A549 (cell line): ENCODE results near the gene SLX9. TPM values are rescaled to one million over a fixed set of nuclear protein-coding genes. Genes with fewer than 3 reads are reported as not detected.
A peak's percentile ranks its signal among the peaks of the same experiment; 100 is the strongest.

Experiments
- ATAC-seq, 2 experiments: fragments of 200-7000 bp in 1 of 2; fragments of >200 bp in 1 of 2; cut with Nextera tagmentation in 1 of 2; cut with Tn5 transposase in 1 of 2; 3 replicates each; pipeline versions ENCODE4 v1.8.0 to v1.9.1; 2018 to 2020; ENCODE audit warnings: mild to moderate bottlenecking in 1 of 2, moderate library complexity in 1 of 2
- CTCF ChIA-PET: fragments of 300-600 bp; sonication (Branson Sonifier 250); formaldehyde crosslinking; extraction: SDS; loops from one replicate; lab custom pipeline; 2021; ENCODE audit warnings: antibody characterized with exemption, inconsistent platforms; lab: Yijun Ruan, JAX
- POLR2A ChIA-PET: fragments of 350-600 bp; formaldehyde crosslinking; extraction: SDS; loops from one replicate; lab custom pipeline; 2021; ENCODE audit warnings: antibody characterized with exemption, inconsistent platforms; lab: Yijun Ruan, JAX
- DNase-seq, 2 experiments: peaks; one replicate each; pipeline versions ENCODE4 v3.0.0 to v3.0.0-alpha.2; 2011 to 2016; ENCODE audit warnings: low read depth in 1 of 2, low spot score in 1 of 2
- FAIRE-seq: peaks from 2 replicates; lab custom pipeline; 2011; peaks lifted over from hg19 to GRCh38; lab: Jason Lieb, UNC
- H3K27ac ChIP-seq, 2 experiments: fragments of >200 bp; sonication (Bioruptor Twin); formaldehyde crosslinking; 3 replicates each; pipeline ENCODE4 v1.5.1; 2016 to 2017
- H3K4me1 ChIP-seq: fragments of >200 bp; sonication (Bioruptor Twin); formaldehyde crosslinking; 3 replicates; pipeline ENCODE4 v1.6.1; 2016
- H3K4me2 ChIP-seq: fragments of >200 bp; sonication (Bioruptor Twin); formaldehyde crosslinking; 3 replicates; pipeline ENCODE4 v1.6.1; 2016
- H3K4me3 ChIP-seq: fragments of >200 bp; sonication (Bioruptor Twin); formaldehyde crosslinking; 3 replicates; pipeline ENCODE4 v1.5.1; 2016
- H3K9me3 ChIP-seq: fragments of >200 bp; sonication (Bioruptor Twin); formaldehyde crosslinking; 3 replicates; pipeline ENCODE4 v1.6.1; 2016
- ATOH8 ChIP-seq: fragments of 250-450 bp; sonication (Bioruptor Pico); IDR thresholded peaks from 2 replicates; pipeline ENCODE4 v1.5.0; 2020; ENCODE audit warnings: low read depth, mild to moderate bottlenecking, moderate library complexity
- BCL3 ChIP-seq: fragments of >200 bp; sonication (Bioruptor Twin); formaldehyde crosslinking; IDR thresholded peaks from 3 replicates; pipeline ENCODE4 v1.6.1; 2016
- BHLHE40 ChIP-seq: IDR thresholded peaks from 2 replicates; pipeline ENCODE4 v1.6.1; 2012; ENCODE audit warnings: low read depth, low read length, inconsistent platforms
- CBX2 ChIP-seq: fragments of 200-600 bp; sonication (generic); IDR thresholded peaks from 2 replicates; pipeline ENCODE4 v1.6.1; 2016; ENCODE audit warnings: low read depth, mild to moderate bottlenecking, borderline replicate concordance
- EP300 ChIP-seq, 2 experiments: fragments of >200 bp; sonication (Bioruptor Twin); formaldehyde crosslinking; IDR thresholded peaks; 2 replicates in 1 of 2; 3 replicates in 1 of 2; pipeline ENCODE4 v1.6.1; 2016 to 2017
- FOSL2 ChIP-seq, 2 experiments: fragments of 450-650 bp in 1 of 2; fragments of >200 bp in 1 of 2; sonication (Bioruptor Twin) in 1 of 2; formaldehyde crosslinking; IDR thresholded peaks; 2 replicates each; pipeline versions ENCODE4 v1.5.0 to v1.6.1; 2016 to 2020; ENCODE audit warnings: mild to moderate bottlenecking in 1 of 2, moderate library complexity in 1 of 2
- FOXS1 ChIP-seq: fragments of 250-450 bp; sonication (Bioruptor Pico); IDR thresholded peaks from 2 replicates; pipeline ENCODE4 v1.5.0; 2020; ENCODE audit warnings: mild to moderate bottlenecking, moderate library complexity
- GATA3 ChIP-seq: IDR thresholded peaks from 2 replicates; pipeline ENCODE4 v1.6.1; 2012; ENCODE audit warnings: borderline replicate concordance
- HEYL ChIP-seq: fragments of 250-450 bp; sonication (Bioruptor Pico); IDR thresholded peaks from 2 replicates; pipeline ENCODE4 v1.8.0; 2021; ENCODE audit warnings: mild to moderate bottlenecking, moderate library complexity
- JUN ChIP-seq, 2 experiments: fragments of >200 bp; sonication (Bioruptor Twin); formaldehyde crosslinking; IDR thresholded peaks; 2 replicates in 1 of 2; 3 replicates in 1 of 2; pipeline ENCODE4 v1.6.1; 2016 to 2017
- KDM5A ChIP-seq: fragments of 200-600 bp; sonication (generic); IDR thresholded peaks from 2 replicates; pipeline ENCODE4 v1.6.1; 2016; ENCODE audit warnings: antibody characterized with exemption, mild to moderate bottlenecking
- MAZ ChIP-seq: fragments of 150-350 bp; IDR thresholded peaks from 2 replicates; pipeline ENCODE4 v1.6.1; 2014; ENCODE audit warnings: antibody characterized with exemption, low read depth, low read length, borderline replicate concordance
- NFE2L2 ChIP-seq: fragments of 150-350 bp; conservative IDR thresholded peaks from 2 replicates; pipeline ENCODE4 v1.6.1; 2014; ENCODE audit warnings: low read length
- NPAS2 ChIP-seq: fragments of 250-450 bp; sonication (Bioruptor Pico); IDR thresholded peaks from 2 replicates; pipeline ENCODE4 v1.8.0; 2022; ENCODE audit warnings: mild to moderate bottlenecking, moderate library complexity, borderline replicate concordance
- PBX3 ChIP-seq: IDR thresholded peaks from 2 replicates; pipeline ENCODE4 v1.6.1; 2012
- PHF8 ChIP-seq: fragments of 200-600 bp; sonication (generic); IDR thresholded peaks from 2 replicates; pipeline ENCODE4 v1.6.1; 2016; ENCODE audit warnings: low read depth, mild to moderate bottlenecking, antibody characterized with exemption, moderate library complexity, borderline replicate concordance
- POLR2A ChIP-seq: IDR thresholded peaks from 2 replicates; pipeline ENCODE4 v1.6.1; 2012; ENCODE audit warnings: mild to moderate bottlenecking, low read length
- POLR2AphosphoS2 ChIP-seq: conservative IDR thresholded peaks from 2 replicates; pipeline ENCODE4 v1.6.1; 2012; ENCODE audit warnings: low read length, improper control_type of control experiment, inconsistent platforms
- RAD21 ChIP-seq, 2 experiments: fragments of >200 bp in 1 of 2; sonication (Bioruptor Twin) in 1 of 2; formaldehyde crosslinking in 1 of 2; IDR thresholded peaks in 1 of 2; conservative IDR thresholded peaks in 1 of 2; 2 replicates in 1 of 2; 3 replicates in 1 of 2; pipeline ENCODE4 v1.6.1; 2012 to 2018; ENCODE audit warnings: inconsistent platforms in 1 of 2
- RFX5 ChIP-seq: fragments of 450-650 bp; IDR thresholded peaks from 2 replicates; pipeline ENCODE4 v1.7.1; 2014; ENCODE audit warnings: antibody characterized with exemption, mild to moderate bottlenecking, moderate library complexity
- SMC3 ChIP-seq: fragments of >200 bp; sonication (Bioruptor Twin); formaldehyde crosslinking; IDR thresholded peaks from 3 replicates; pipeline ENCODE4 v1.6.1; 2018; ENCODE audit warnings: inconsistent platforms
- TP53 ChIP-seq: fragments of 250-450 bp; sonication (Bioruptor Pico); IDR thresholded peaks from 2 replicates; pipeline ENCODE4 v1.5.0; 2021; ENCODE audit warnings: mild to moderate bottlenecking, moderate library complexity
- ZSCAN20 ChIP-seq: fragments of 250-450 bp; sonication (Bioruptor Pico); IDR thresholded peaks from 2 replicates; pipeline ENCODE4 v1.8.0; 2022; ENCODE audit warnings: mild to moderate bottlenecking, moderate library complexity
- WGBS: methylation state at CpG from one replicate; pipeline ENCODE4 v1.1.6; 2017; ENCODE audit errors: missing lambda C conversion rate; 5-methylcytosine and 5-hydroxymethylcytosine counted together
- polyA plus RNA-seq, 4 experiments: library from polyadenylated mRNA; depleted of rRNA in 3 of 4; stranded (reverse); fragments of >200 nt; fragmentation: RNase III in 1 of 4; extraction: RNeasy Plus Mini Kit Qiagen cat#74134 plus additional on column Dnase treatment in 1 of 4; gene quantifications; 2 replicates in 3 of 4; 3 replicates in 1 of 4; pipeline ENCODE4 v1.2.3, GENCODE V29; 2011 to 2017
- TF ChIP-seq, protein P1 (sequence below): IDR thresholded peaks from 2 replicates; pipeline ENCODE4 v1.6.1; 2012; ENCODE audit warnings: low read depth, borderline replicate concordance
- TF ChIP-seq, protein P2 (sequence below): fragments of >200 bp; sonication (Bioruptor Twin); formaldehyde crosslinking; IDR thresholded peaks from 3 replicates; pipeline ENCODE4 v1.5.1; 2016

The SLX9 gene
- polyA plus RNA-seq, 2 of the 4 experiments (the other 2 are of a cell fraction), result 26.9 to 40.6 TPM

DNA sequence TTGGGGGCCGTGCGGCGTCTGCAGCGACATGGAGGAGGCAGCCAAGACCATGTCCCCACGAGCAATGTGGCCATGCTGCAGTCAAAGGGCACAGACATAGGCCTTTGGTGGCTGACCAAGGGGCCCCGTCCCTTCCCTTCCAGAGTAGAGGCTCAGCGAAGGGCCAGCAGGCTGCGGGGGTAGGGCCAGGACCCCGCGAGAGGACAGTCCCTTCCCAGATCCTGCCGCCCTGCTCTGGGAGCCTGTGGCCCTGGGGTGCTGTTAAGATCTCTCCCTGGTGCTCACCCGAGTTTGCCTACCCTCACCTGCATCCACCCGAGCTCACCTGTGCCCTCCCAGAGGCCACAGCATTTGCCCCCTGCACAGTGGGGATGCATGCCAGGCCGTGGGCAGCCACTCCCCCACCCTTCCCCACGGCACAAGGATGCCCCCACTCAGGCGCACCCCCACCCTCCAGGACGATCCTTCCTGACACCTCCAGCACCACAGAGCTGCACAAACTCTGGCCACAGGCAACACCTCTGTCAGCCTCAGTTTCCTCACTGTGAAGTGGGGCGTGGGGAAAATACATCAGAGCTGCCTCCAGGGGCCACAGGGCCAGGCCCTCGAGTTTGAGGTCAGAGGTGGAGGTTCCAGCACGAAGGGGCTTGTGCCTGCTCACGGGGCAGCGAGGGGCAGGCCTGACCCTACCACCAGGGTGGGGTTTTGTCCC is 34.7 kb upstream of the SLX9 start (continued):
- no peak for TF ChIP-seq BCL3
- TF ChIP-seq, protein P1, sequence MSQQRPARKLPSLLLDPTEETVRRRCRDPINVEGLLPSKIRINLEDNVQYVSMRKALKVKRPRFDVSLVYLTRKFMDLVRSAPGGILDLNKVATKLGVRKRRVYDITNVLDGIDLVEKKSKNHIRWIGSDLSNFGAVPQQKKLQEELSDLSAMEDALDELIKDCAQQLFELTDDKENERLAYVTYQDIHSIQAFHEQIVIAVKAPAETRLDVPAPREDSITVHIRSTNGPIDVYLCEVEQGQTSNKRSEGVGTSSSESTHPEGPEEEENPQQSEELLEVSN, result no peak
- no peak for TF ChIP-seq MAZ
- no peak for TF ChIP-seq ZSCAN20 (CRISPR knock-in tag)
- no peak for TF ChIP-seq RAD21 (conservative IDR thresholded peaks at IDR 0.05 in 1 of 2, IDR thresholded peaks at IDR 0.05 in 1 of 2)
- no peak for TF ChIP-seq HEYL (CRISPR knock-in tag)
- no peak for TF ChIP-seq TP53 (CRISPR knock-in tag)

- no peak for TF ChIP-seq JUN (IDR thresholded peaks at IDR 0.05)
- TF ChIP-seq SMC3, result no peak
- TF ChIP-seq RFX5, result no peak
- TF ChIP-seq GATA3, result no peak
- TF ChIP-seq POLR2A, result no peak
- no peak for TF ChIP-seq PBX3
- TF ChIP-seq KDM5A, result no peak
- FAIRE-seq, result no peak
- POLR2A ChIA-PET, result interaction anchor here (0.6 kb wide), 1 partner anchor 36 kb away, joined by 4 read pairs; no protein-coding TSS in a partner anchor
- Histone ChIP-seq H3K27ac (no peak overlapping the region), H3K4me2 (no peak overlapping the region), H3K9me3 (no peaks in the 10 kb centered on the region), H3K4me1 (peaks cover 2% of the 10 kb centered on the region; the same call in 1 of the 3 replicates), H3K4me3 (no peak overlapping the region)
- ATAC-seq, result no peak
- WGBS, result 72% methylated on average over 4 of the region's 7 CpGs
- no peak for DNase-seq
- CTCF ChIA-PET, result interaction anchor here (1.3 to 3.7 kb wide), 2 partner anchors 12 to 105 kb away, joined by 4 to 24 read pairs; partner anchors contain the start of gene UBE2G2
Measured at GRCh38 chr21:44905728-44906090, 34.1 kb upstream of the SLX9 start.

DNA sequence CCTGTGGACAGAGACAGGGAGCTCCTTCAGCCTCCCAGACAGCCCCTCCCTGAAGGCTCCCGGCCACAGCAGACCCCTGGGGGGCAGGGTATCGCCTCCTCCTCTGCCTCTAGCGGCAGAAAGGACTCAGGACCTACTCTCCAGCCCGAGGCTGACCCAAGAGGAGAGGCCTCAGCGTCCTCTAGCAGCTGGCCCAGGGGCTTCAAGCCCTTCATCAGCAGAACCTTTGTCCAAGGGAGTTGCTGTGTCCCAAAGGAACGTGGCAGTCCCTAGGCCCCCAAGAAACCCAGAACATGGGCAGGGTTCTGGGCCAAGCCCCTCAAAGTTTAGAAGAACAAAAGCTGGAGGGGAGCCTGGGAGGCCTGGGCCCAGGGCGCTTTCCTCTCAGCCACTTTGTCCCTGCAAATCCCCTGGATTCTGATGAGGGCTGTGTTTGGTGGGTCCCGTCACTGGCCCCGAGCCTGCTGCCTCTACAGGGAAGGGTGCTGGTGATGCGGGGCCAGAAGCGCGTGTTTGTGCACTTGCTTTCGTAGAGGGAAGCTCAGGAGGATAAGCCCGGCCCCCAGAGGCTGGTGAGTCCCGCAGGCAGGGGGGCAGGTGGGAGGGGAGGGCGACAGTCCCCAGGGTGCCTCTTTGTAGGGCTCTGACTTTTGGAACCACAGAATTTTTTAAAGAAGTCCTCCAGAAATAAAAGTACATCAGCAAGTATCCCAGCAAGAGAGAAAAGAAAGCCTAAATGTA is 32.4 kb upstream of the SLX9 start:
- FAIRE-seq, result no peak
- H3K9me3 ChIP-seq, result no peaks in the 10 kb centered on the region
- H3K4me3 ChIP-seq, result no peak overlapping the region
- ChIA-PET POLR2A (interaction anchor here (0.6 to 1.2 kb wide), 2 partner anchors 34 to 197 kb away, joined by 3 to 8 read pairs; partner anchors contain the start of gene PTTG1IP), CTCF (interaction anchor here (0.8 to 3.7 kb wide), 3 partner anchors 9 to 43 kb away, joined by 3 to 24 read pairs (median 3); no protein-coding TSS in a partner anchor)
- H3K27ac ChIP-seq, result peak overlapping the region in 1 of 2 experiments; percentile 61; a peak in 3 of 6 replicates
- no peak for DNase-seq
- 81% methylated on average over 10 of the region's 16 CpGs for WGBS
- H3K4me2 ChIP-seq, result no peak overlapping the region
- peaks cover 19% of the 10 kb centered on the region for H3K4me1 ChIP-seq
- ATAC-seq, result no peak
- TF ChIP-seq, protein P2, sequence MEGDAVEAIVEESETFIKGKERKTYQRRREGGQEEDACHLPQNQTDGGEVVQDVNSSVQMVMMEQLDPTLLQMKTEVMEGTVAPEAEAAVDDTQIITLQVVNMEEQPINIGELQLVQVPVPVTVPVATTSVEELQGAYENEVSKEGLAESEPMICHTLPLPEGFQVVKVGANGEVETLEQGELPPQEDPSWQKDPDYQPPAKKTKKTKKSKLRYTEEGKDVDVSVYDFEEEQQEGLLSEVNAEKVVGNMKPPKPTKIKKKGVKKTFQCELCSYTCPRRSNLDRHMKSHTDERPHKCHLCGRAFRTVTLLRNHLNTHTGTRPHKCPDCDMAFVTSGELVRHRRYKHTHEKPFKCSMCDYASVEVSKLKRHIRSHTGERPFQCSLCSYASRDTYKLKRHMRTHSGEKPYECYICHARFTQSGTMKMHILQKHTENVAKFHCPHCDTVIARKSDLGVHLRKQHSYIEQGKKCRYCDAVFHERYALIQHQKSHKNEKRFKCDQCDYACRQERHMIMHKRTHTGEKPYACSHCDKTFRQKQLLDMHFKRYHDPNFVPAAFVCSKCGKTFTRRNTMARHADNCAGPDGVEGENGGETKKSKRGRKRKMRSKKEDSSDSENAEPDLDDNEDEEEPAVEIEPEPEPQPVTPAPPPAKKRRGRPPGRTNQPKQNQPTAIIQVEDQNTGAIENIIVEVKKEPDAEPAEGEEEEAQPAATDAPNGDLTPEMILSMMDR, result no peak
- TF ChIP-seq ATOH8 (CRISPR knock-in tag), result no peak
- TF ChIP-seq BHLHE40, result no peak
- TF ChIP-seq FOSL2 (IDR thresholded peaks at IDR 0.05), result no peak
- no peak for TF ChIP-seq FOSL2 (CRISPR knock-in tag; IDR thresholded peaks at IDR 0.05)
- no peak for TF ChIP-seq PHF8
- no peak for TF ChIP-seq KDM5A
- no peak for TF ChIP-seq POLR2AphosphoS2
- no peak for TF ChIP-seq POLR2A
- no peak for TF ChIP-seq NPAS2
- TF ChIP-seq NFE2L2, result no peak
- no peak for TF ChIP-seq FOXS1
- TF ChIP-seq CBX2, result no peak
- TF ChIP-seq EP300 (IDR thresholded peaks at IDR 0.05), result no peak
